NCI-H460 (cell line): ENCODE data around the gene DLGAP1. TPM values are rescaled to one million over a fixed set of nuclear protein-coding genes. Genes with fewer than 3 reads are reported as not detected.
A peak's percentile ranks its signal among the peaks of the same experiment; 100 is the strongest.

Experiments
- DNase-seq: peaks from one replicate; pipeline ENCODE4 v3.0.0-alpha.2; 2016; ENCODE audit warnings: low read depth; ENCODE audit errors: extremely low read depth
- total RNA-seq: library from RNA; depleted of rRNA; stranded (reverse); fragments of >200 nt; shearing (Covaris generic); gene quantifications from 2 replicates; pipeline ENCODE4 v1.2.3, GENCODE V29; 2014

Gene DLGAP1
- total RNA-seq, 1 experiment from 2014 or later = 1.8 TPM

- no peak for DNase-seq
Observed at GRCh38 chr18:3966642-3967358, 488.3 kb downstream of the DLGAP1 start.

DNA sequence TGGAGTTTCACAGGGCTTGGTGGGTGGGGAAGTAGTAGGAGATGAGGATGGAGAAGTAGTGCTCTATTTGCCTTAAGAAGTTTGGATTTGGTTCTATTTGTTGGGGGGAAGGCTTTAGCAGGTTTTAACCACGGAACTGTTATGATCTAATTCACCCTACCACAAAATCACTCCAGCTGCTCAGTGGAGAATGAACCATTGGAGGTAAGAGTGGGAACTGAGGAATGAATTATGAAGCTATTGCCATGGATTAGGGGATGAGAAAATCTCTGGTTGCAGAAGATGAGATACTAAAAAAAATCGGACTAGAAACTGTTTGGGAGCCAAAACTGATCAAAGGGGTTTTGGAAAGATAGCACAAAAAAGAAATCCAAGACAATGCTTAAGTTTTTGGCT is 488.9 kb downstream of the DLGAP1 start:
- DNase-seq = no peak

GRCh38 chr18:3960977-3961376 is 494.1 kb downstream of the DLGAP1 start:
- no peak for DNase-seq

DNA sequence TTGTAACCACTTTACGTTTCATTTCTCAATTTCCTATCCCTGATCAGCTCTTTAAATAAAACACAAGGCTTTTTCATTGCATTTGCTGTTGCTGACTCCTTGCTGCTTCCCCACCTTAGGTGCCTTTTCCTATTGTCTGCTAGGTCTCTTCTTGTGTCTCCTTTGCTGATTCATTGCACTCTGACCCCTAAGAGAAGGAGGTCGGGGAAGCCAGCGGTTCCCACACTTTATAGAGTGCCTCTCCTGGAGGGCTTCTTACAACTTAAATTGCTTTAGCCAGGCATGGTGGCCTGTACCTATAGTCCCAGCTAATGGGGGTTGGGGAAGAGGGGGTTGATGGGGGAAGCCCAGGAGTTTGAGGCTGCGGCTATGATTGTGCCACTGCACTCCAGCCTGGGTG is 495.0 kb downstream of the DLGAP1 start:
- DNase-seq = no peak

DNA sequence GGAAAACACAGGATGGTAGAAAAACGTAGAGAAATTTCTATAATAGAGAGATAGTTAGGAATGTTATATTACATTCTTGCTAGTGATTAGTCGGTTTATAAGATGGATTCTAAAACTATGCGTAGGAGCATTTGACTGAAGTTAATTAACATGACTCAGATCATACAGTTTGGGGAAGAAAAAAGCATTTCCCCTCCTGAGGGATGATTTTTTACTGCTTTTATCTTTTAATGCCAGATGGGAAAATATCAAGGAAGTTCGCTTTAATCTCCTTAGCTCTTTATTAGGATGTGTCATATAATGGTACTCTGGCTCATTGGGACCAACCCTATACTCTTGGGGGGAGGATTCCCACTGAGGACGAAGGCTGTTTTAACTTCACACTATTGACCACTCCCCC is 503.1 kb downstream of the DLGAP1 start:
- DNase-seq = no peak

- DNase-seq = no peak
Observed at GRCh38 chr18:3950668-3951404, 504.3 kb downstream of the DLGAP1 start.

- no peak for DNase-seq
Observed at GRCh38 chr18:3948958-3949357, 506.1 kb downstream of the DLGAP1 start.

DNA sequence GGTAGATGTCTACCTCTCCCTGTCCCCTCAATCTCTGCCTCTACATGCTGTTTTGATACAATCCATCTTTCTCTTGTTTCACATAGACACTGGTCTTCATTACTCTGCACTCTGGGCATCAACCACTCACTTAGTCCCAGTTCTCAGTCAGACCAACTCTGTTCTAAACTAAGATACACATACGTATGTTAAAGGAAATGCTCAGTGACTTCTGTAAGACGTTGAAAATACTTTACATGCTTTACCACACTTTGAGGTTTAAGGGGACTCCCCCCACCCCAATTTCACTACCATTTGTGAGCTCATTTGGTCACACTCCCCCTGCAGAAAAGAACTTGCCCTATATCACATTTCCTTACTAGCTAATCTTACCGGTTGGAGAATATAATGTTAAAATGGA is 507.7 kb downstream of the DLGAP1 start:
- DNase-seq = no peak

DNA sequence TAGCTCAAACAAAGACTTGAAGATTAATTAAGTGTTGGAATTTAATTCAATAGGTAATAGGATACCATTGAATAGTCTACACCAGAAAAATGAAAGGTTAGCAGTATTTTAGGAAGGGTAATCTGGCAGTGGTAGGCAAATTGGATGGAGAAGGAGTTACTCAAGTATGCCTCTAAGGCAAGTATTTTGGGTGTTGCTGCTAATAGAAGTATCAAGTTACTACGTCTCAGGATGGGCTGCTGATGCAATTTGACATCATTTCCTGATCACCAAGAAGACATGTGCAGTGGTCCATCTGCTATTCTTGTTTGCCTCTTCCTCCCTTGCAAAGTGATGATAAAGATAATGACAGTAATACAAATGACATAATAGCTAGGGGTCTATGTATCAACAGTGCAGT is 519.8 kb downstream of the DLGAP1 start:
- peak; percentile 1 for DNase-seq

DNA sequence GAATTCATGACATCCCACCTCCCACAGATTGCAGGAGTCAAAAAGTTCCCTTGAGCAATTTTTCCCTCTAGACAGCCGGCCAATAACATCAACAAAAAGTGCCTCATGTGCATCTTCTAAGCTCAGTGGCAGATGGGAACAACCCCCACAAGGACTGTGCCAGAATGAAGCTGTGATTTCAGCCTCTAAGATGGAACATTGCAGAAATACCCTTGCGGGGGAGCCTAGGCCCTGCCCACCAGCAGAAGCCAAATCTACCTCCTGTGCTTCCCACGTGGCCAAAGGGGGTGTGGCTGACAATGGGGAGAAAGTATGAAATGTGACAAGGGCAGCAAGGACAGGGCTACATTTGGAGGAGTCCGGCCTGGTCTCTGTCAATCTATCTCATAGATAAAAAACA is 522.8 kb downstream of the DLGAP1 start:
- DNase-seq = no peak

DNA sequence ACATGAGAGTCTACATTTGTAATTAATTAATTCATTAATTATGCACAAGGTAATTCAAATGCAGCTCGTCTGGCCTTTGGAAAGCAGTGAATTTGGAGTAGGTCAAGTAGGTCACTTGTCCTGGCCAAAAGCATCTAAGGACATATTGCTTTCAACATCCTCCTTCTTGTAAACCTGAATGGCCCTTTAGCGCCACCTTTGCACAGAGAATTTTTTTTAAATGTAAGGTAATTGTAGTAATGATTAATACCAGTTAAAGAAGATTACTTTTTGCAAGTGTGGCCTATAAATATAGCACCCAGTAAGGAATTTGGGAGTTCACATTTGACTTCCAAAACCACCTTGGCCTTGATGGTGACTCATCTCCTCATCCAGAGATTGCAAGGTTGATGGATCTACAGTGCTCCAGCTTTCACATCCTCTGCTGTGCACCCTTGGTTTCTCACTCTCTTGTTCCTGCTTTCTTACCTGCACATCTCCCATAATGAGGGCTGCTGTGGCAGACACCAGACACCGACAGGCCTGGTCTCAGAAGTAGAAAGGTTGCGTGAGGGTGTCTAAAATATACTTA is 523.5 kb downstream of the DLGAP1 start:
- no peak for DNase-seq

DNA sequence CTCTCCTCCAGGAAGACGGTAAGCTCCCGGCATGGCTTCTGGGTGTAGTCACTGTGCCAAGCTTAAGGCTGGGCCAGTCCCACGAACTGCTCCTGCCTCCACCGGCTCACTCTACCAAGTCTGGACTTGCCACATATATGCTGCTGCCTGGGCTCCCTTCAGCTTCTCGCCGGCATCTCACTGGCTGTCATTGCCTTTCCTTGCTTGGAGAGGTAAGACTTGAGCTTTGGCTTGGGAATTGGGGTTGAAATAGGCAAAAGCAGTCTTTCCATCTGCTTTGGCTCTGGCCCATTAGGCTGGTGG is 524.1 kb downstream of the DLGAP1 start:
- no peak for DNase-seq

GRCh38 chr18:3930126-3931012 is 524.7 kb downstream of the DLGAP1 start:
- no peak for DNase-seq

DNA sequence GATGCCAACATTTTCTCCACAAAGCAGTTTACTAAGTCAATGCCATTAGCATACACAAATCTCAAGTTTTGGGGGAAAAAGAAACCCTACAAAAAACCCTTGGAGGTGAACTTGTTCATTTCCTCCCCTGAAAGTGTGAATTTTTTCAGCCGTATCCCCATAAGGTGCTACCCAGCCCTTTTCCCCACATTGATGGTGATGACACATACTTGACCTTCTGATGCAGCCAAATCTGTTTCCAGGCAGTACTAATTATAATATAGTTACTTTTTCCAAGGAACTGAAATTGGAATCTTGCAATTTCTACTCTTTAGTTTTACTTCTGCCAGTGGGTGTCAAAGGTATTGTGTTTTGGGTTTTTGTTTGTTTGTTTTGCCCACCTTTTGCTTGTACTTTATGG is 530.7 kb downstream of the DLGAP1 start:
- no peak for DNase-seq

GRCh38 chr18:3923750-3924149 is 531.4 kb downstream of the DLGAP1 start:
- DNase-seq = no peak

GRCh38 chr18:3921826-3922225 is 533.3 kb downstream of the DLGAP1 start:
- DNase-seq = no peak

GRCh38 chr18:3920832-3921231 is 534.3 kb downstream of the DLGAP1 start:
- no peak for DNase-seq

GRCh38 chr18:3919396-3920061 is 535.6 kb downstream of the DLGAP1 start:
- DNase-seq = no peak

DNA sequence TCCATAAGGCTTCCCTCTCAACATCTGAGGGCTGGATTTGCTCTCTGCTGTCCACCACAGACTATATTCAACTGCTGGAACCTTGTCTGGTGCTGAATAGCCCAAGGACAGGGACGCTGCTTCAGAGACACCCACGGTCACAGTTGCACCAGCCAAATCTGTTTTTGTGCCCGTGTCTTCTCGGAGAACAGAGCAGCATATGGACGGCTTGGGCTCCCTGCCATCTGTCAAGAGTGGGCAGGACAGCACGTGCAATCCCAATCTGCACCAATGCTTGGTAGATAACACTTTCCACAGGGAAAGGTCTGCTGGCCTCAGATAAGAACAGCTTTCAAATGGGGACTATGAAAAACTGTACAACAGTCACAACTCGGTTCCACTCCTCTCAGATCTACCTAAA is 539.0 kb downstream of the DLGAP1 start:
- no peak for DNase-seq

- no peak for DNase-seq
Observed at GRCh38 chr18:3914833-3915610, 540.1 kb downstream of the DLGAP1 start.
